ENCODE results near the gene MEGF11.

DNA sequence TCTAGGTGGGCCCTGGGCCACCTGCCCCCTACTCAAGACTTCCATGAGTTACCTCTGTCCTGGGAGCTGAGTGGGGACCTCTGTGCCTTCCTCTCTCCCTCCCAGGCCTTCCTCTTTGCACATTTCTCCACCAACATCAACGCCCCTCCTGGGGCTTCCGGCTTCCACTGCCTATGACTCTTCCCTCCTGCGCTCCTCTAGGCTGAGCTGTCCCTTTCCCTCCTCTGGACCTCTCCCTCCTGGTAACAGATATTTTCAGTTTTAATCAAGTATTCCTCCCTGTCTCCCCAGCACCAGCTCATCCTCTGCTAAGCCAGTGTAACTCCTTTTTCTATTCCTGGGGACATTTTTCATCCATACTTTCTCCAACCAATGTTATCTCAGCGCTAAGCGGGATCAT, 223.9 kb downstream of the MEGF11 start:
- TF ChIP-seq GATA2 (IDR thresholded peaks at IDR 0.05; ENCODE audit: low read depth, low read length) (no peak), GATA3 (IDR thresholded peaks at IDR 0.05; ENCODE audit: low read depth, low read length) (no peak)
